Measurements from ENCODE around the gene HDGFL1. TPM values are rescaled to one million over a fixed set of nuclear protein-coding genes. Genes with fewer than 3 reads are reported as not detected.

The HDGFL1 gene
- total and polyA plus RNA-seq, 2 experiments from 2014 or later, result not detected

GRCh38 chr6:22613695-22614094, 44.3 kb downstream of the HDGFL1 start:
- no peaks in the 10 kb centered on the region for H3K9me2 ChIP-seq (replicated peaks; ENCODE audit: insufficient read depth)
- no peak overlapping the region for H3K4me2 ChIP-seq
- no peaks in the 10 kb centered on the region for H3K79me2 ChIP-seq
- DNase-seq (ENCODE audit: low spot score), result peak; percentile 16
- peaks cover 9% of the 10 kb centered on the region for H3K4me1 ChIP-seq (ENCODE audit: insufficient read depth)
- H3K36me3 ChIP-seq (replicated peaks; ENCODE audit: insufficient read depth, low read depth), result no peaks in the 10 kb centered on the region
- no peaks in the 10 kb centered on the region for H3K9me3 ChIP-seq (ENCODE audit: low read depth)
- H3K27ac ChIP-seq, result no peak overlapping the region
- no peak overlapping the region for H3K4me3 ChIP-seq
- TF ChIP-seq EZH2phosphoT487 (IDR thresholded peaks at IDR 0.05; ENCODE audit: low read depth, severe bottlenecking, unreplicated experiment) (no peak), EZH2 (IDR thresholded peaks at IDR 0.05; ENCODE audit: borderline replicate concordance) (no peak), CTCF (IDR thresholded peaks at IDR 0.05; ENCODE audit: poor library complexity) (no peak)
- no peaks in the 10 kb centered on the region for H4K20me1 ChIP-seq (ENCODE audit: insufficient read depth, poor library complexity, severe bottlenecking)
- no peak overlapping the region for H2AFZ ChIP-seq
- H3K27me3 ChIP-seq, result no peaks in the 10 kb centered on the region
- WGBS (ENCODE audit: low lambda C conversion rate, missing lambda C conversion rate), result 57% methylated on average over 3 of the region's 3 CpGs

- TF ChIP-seq EZH2phosphoT487 (IDR thresholded peaks at IDR 0.05; ENCODE audit: low read depth, severe bottlenecking, unreplicated experiment), result no peak
- TF ChIP-seq EZH2 (IDR thresholded peaks at IDR 0.05; ENCODE audit: borderline replicate concordance), result no peak
- TF ChIP-seq CTCF (IDR thresholded peaks at IDR 0.05; ENCODE audit: poor library complexity), result no peak
- H3K27ac ChIP-seq, result no peak overlapping the region
- WGBS (ENCODE audit: low lambda C conversion rate, missing lambda C conversion rate), result 93% methylated on average over 3 of the region's 3 CpGs
- H3K79me2 ChIP-seq, result no peaks in the 10 kb centered on the region
- peaks cover 9% of the 10 kb centered on the region for H3K4me1 ChIP-seq (ENCODE audit: insufficient read depth)
- H3K4me3 ChIP-seq, result no peak overlapping the region
- no peak for DNase-seq (ENCODE audit: low spot score)
- H3K27me3 ChIP-seq, result no peaks in the 10 kb centered on the region
- no peaks in the 10 kb centered on the region for H3K9me3 ChIP-seq (ENCODE audit: low read depth)
- no peaks in the 10 kb centered on the region for H3K9me2 ChIP-seq (replicated peaks; ENCODE audit: insufficient read depth)
- no peaks in the 10 kb centered on the region for H4K20me1 ChIP-seq (ENCODE audit: insufficient read depth, poor library complexity, severe bottlenecking)
- H2AFZ ChIP-seq, result no peak overlapping the region
- H3K36me3 ChIP-seq (replicated peaks; ENCODE audit: insufficient read depth, low read depth), result no peaks in the 10 kb centered on the region
- no peak overlapping the region for H3K4me2 ChIP-seq
Measured at GRCh38 chr6:22614547-22614946, 45.2 kb downstream of the HDGFL1 start.

- no peak for TF ChIP-seq EZH2phosphoT487 (IDR thresholded peaks at IDR 0.05; ENCODE audit: low read depth, severe bottlenecking, unreplicated experiment)
- TF ChIP-seq EZH2 (IDR thresholded peaks at IDR 0.05; ENCODE audit: borderline replicate concordance), result no peak
- no peak for TF ChIP-seq CTCF (IDR thresholded peaks at IDR 0.05; ENCODE audit: poor library complexity)
- Histone ChIP-seq H3K36me3 (replicated peaks; ENCODE audit: insufficient read depth, low read depth) (no peaks in the 10 kb centered on the region), H3K9me3 (ENCODE audit: low read depth) (no peaks in the 10 kb centered on the region), H4K20me1 (ENCODE audit: insufficient read depth, poor library complexity, severe bottlenecking) (no peaks in the 10 kb centered on the region), H3K79me2 (no peaks in the 10 kb centered on the region), H3K4me3 (no peak overlapping the region), H3K27ac (no peak overlapping the region), H2AFZ (no peak overlapping the region), H3K4me2 (no peak overlapping the region), H3K4me1 (ENCODE audit: insufficient read depth) (no peaks in the 10 kb centered on the region), H3K27me3 (no peaks in the 10 kb centered on the region), H3K9me2 (replicated peaks; ENCODE audit: insufficient read depth) (no peaks in the 10 kb centered on the region)
- DNase-seq (ENCODE audit: low spot score), result no peak
- WGBS (ENCODE audit: low lambda C conversion rate, missing lambda C conversion rate), result 82% methylated on average over 4 of the region's 4 CpGs
Measured at GRCh38 chr6:22621028-22621427, 51.7 kb downstream of the HDGFL1 start.

All from hepatocyte (in vitro differentiated cells).